Osteocyte (in vitro differentiated cells): Measurements from ENCODE around the gene GPR146. TPM values are rescaled to one million over a fixed set of nuclear protein-coding genes. Genes with fewer than 3 reads are reported as not detected.
"Not testable (repeated sequence)": the region's sequence is repeated elsewhere in the genome, so short reads cannot be mapped to it uniquely, and the experiment has no call there.

Source experiments
- DNase-seq: peaks from one replicate; pipeline ENCODE4 v3.0.0; 2021; ENCODE audit warnings: mixed read lengths; ENCODE audit not compliant: unreplicated experiment; ENCODE audit errors: extremely low spot score
- H3K27ac Mint-ChIP-seq: one replicate; pipeline ENCODE4 v1.8.0; 2021; ENCODE audit warnings: mild to moderate bottlenecking, mixed read lengths; ENCODE audit not compliant: unreplicated experiment
- H3K27me3 Mint-ChIP-seq: one replicate; pipeline ENCODE4 v1.8.0; 2021; ENCODE audit warnings: mixed read lengths; ENCODE audit not compliant: unreplicated experiment
- H3K36me3 Mint-ChIP-seq: one replicate; pipeline ENCODE4 v1.8.0; 2021; ENCODE audit warnings: mixed read lengths; ENCODE audit not compliant: unreplicated experiment
- H3K4me1 Mint-ChIP-seq: one replicate; pipeline ENCODE4 v1.8.0; 2021; ENCODE audit warnings: mixed read lengths; ENCODE audit not compliant: unreplicated experiment
- H3K4me3 Mint-ChIP-seq: one replicate; pipeline ENCODE4 v1.8.0; 2021; ENCODE audit warnings: mild to moderate bottlenecking, moderate library complexity, mixed read lengths; ENCODE audit not compliant: unreplicated experiment
- H3K9me3 Mint-ChIP-seq: one replicate; pipeline ENCODE4 v1.8.0; 2021; ENCODE audit warnings: mixed read lengths; ENCODE audit not compliant: unreplicated experiment
- CTCF ChIP-seq: fragments of 200-600 bp; sonication (generic); IDR thresholded peaks from 2 replicates; pipeline ENCODE4 v1.5.0; 2021; ENCODE audit warnings: antibody characterized with exemption, mild to moderate bottlenecking, moderate library complexity
- total RNA-seq: library from RNA; stranded (reverse); gene quantifications from 2 replicates; pipeline ENCODE4 v1.2.1, GENCODE V29; 2021

GPR146 gene
- total RNA-seq, 1 donor from 2014 or later = 2.8 TPM

- Mint-ChIP-seq H3K36me3 (no peaks in the 10 kb centered on the region), H3K27ac (no peak overlapping the region), H3K27me3 (no peaks in the 10 kb centered on the region), H3K4me3 (no peak overlapping the region), H3K9me3 (no peaks in the 10 kb centered on the region), H3K4me1 (peaks cover 3% of the 10 kb centered on the region)
- no peak for TF ChIP-seq CTCF
- DNase-seq = no peak
Observed at GRCh38 chr7:1068013-1068412, 23.7 kb downstream of the GPR146 start.

GRCh38 chr7:1068619-1069018, 24.3 kb downstream of the GPR146 start:
- H3K4me1 Mint-ChIP-seq = peaks cover 6% of the 10 kb centered on the region
- DNase-seq = no peak
- no peaks in the 10 kb centered on the region for H3K27me3 Mint-ChIP-seq
- no peak overlapping the region for H3K27ac Mint-ChIP-seq
- TF ChIP-seq CTCF = no peak
- no peaks in the 10 kb centered on the region for H3K36me3 Mint-ChIP-seq
- no peaks in the 10 kb centered on the region for H3K9me3 Mint-ChIP-seq
- no peak overlapping the region for H3K4me3 Mint-ChIP-seq

- DNase-seq = no peak
- TF ChIP-seq CTCF = no peak
Observed at GRCh38 chr7:1070544-1071011, 26.2 kb downstream of the GPR146 start.

GRCh38 chr7:1071731-1072254, 27.4 kb downstream of the GPR146 start:
- Mint-ChIP-seq H3K4me1 (peaks cover 4% of the 10 kb centered on the region), H3K9me3 (no peaks in the 10 kb centered on the region), H3K27ac (no peak overlapping the region), H3K36me3 (no peaks in the 10 kb centered on the region), H3K27me3 (no peaks in the 10 kb centered on the region), H3K4me3 (no peak overlapping the region)
- TF ChIP-seq CTCF = no peak
- DNase-seq = no peak

More at GRCh38 chr7:1070544-1071011, 26.2 kb downstream of the GPR146 start:
- H3K36me3 Mint-ChIP-seq = no peaks in the 10 kb centered on the region
- no peak overlapping the region for H3K4me3 Mint-ChIP-seq
- H3K27ac Mint-ChIP-seq = no peak overlapping the region
- no peaks in the 10 kb centered on the region for H3K9me3 Mint-ChIP-seq
- peaks cover 6% of the 10 kb centered on the region for H3K4me1 Mint-ChIP-seq
- no peaks in the 10 kb centered on the region for H3K27me3 Mint-ChIP-seq

- Mint-ChIP-seq H3K4me1 (peaks cover 4% of the 10 kb centered on the region), H3K27ac (no peak overlapping the region), H3K36me3 (no peaks in the 10 kb centered on the region), H3K27me3 (no peaks in the 10 kb centered on the region), H3K4me3 (no peak overlapping the region), H3K9me3 (no peaks in the 10 kb centered on the region)
- no peak for DNase-seq
- TF ChIP-seq CTCF = no peak
Observed at GRCh38 chr7:1073142-1073977, 29.0 kb downstream of the GPR146 start.

GRCh38 chr7:1074018-1074417, 29.7 kb downstream of the GPR146 start:
- H3K36me3 Mint-ChIP-seq, DNase-seq, H3K27me3 Mint-ChIP-seq, H3K9me3 Mint-ChIP-seq, H3K27ac Mint-ChIP-seq, H3K4me1 Mint-ChIP-seq, H3K4me3 Mint-ChIP-seq: not testable (repeated sequence)
